ENCODE results near the gene IGF2R.

IGF2R gene

GRCh38 chr6:160079686-160080043, 110.8 kb downstream of the IGF2R start:
- H3K4me3 ChIP-seq (ENCODE audit: low read depth in 1 of 2, low read length in 2 of 2): no peak overlapping the region
- DNase-seq: no peak
- H3K4me2 ChIP-seq (ENCODE audit: insufficient read depth, low read length): no peak overlapping the region
- H3K36me3 ChIP-seq (ENCODE audit: insufficient read depth, low read length): peaks cover 96% of the 10 kb centered on the region
- no peaks in the 10 kb centered on the region for H3K27me3 ChIP-seq (ENCODE audit: insufficient read depth, low read length, poor library complexity)
- H3K9me3 ChIP-seq (ENCODE audit: insufficient read depth, low read length, severe bottlenecking): no peaks in the 10 kb centered on the region
- H3K4me1 ChIP-seq (ENCODE audit: insufficient read depth, low read length): no peaks in the 10 kb centered on the region
- TF ChIP-seq CTCF (IDR thresholded peaks at IDR 0.05; ENCODE audit: borderline replicate concordance, extremely low read depth, low read length, poor library complexity, severe bottlenecking) (no peak), EZH2 (IDR thresholded peaks at IDR 0.05; ENCODE audit: borderline replicate concordance, low read depth, low read length, severe bottlenecking) (no peak)
- no peak overlapping the region for H3K27ac ChIP-seq (ENCODE audit: low read length)
- H2AFZ ChIP-seq (ENCODE audit: low read depth, low read length): no peak overlapping the region
- no peaks in the 10 kb centered on the region for H3K79me2 ChIP-seq (ENCODE audit: insufficient read depth, low read length)
- ATAC-seq (ENCODE audit: insufficient read depth, low read depth): no peak
- peaks cover 23% of the 10 kb centered on the region for H4K20me1 ChIP-seq (ENCODE audit: insufficient read depth, low read length)
- no peak overlapping the region for H3K9ac ChIP-seq (ENCODE audit: low read depth, low read length)

GRCh38 chr6:160080097-160080496, 111.2 kb downstream of the IGF2R start:
- H3K4me1 ChIP-seq (ENCODE audit: insufficient read depth, low read length): no peaks in the 10 kb centered on the region
- no peak overlapping the region for H3K4me2 ChIP-seq (ENCODE audit: insufficient read depth, low read length)
- TF ChIP-seq EZH2 (IDR thresholded peaks at IDR 0.05; ENCODE audit: borderline replicate concordance, low read depth, low read length, severe bottlenecking): no peak
- no peak for TF ChIP-seq CTCF (IDR thresholded peaks at IDR 0.05; ENCODE audit: borderline replicate concordance, extremely low read depth, low read length, poor library complexity, severe bottlenecking)
- ATAC-seq (ENCODE audit: insufficient read depth, low read depth) (no peak), DNase-seq (no peak)
- H3K79me2 ChIP-seq (ENCODE audit: insufficient read depth, low read length): no peaks in the 10 kb centered on the region
- no peaks in the 10 kb centered on the region for H3K9me3 ChIP-seq (ENCODE audit: insufficient read depth, low read length, severe bottlenecking)
- H3K27me3 ChIP-seq (ENCODE audit: insufficient read depth, low read length, poor library complexity): no peaks in the 10 kb centered on the region
- H4K20me1 ChIP-seq (ENCODE audit: insufficient read depth, low read length): peaks cover 23% of the 10 kb centered on the region
- H3K4me3 ChIP-seq (ENCODE audit: low read depth in 1 of 2, low read length in 2 of 2): no peak overlapping the region
- no peak overlapping the region for H2AFZ ChIP-seq (ENCODE audit: low read depth, low read length)
- no peak overlapping the region for H3K9ac ChIP-seq (ENCODE audit: low read depth, low read length)
- H3K36me3 ChIP-seq (ENCODE audit: insufficient read depth, low read length): peaks cover 96% of the 10 kb centered on the region
- H3K27ac ChIP-seq (ENCODE audit: low read length): no peak overlapping the region

- Histone ChIP-seq H3K36me3 (ENCODE audit: insufficient read depth, low read length) (peaks cover 96% of the 10 kb centered on the region), H4K20me1 (ENCODE audit: insufficient read depth, low read length) (peaks cover 21% of the 10 kb centered on the region), H3K27ac (ENCODE audit: low read length) (no peak overlapping the region), H2AFZ (ENCODE audit: low read depth, low read length) (no peak overlapping the region), H3K9me3 (ENCODE audit: insufficient read depth, low read length, severe bottlenecking) (no peaks in the 10 kb centered on the region), H3K9ac (ENCODE audit: low read depth, low read length) (no peak overlapping the region), H3K4me3 (ENCODE audit: low read depth in 1 of 2, low read length in 2 of 2) (no peak overlapping the region), H3K27me3 (ENCODE audit: insufficient read depth, low read length, poor library complexity) (no peaks in the 10 kb centered on the region), H3K4me2 (ENCODE audit: insufficient read depth, low read length) (no peak overlapping the region), H3K79me2 (ENCODE audit: insufficient read depth, low read length) (no peaks in the 10 kb centered on the region), H3K4me1 (ENCODE audit: insufficient read depth, low read length) (no peaks in the 10 kb centered on the region)
- no peak for TF ChIP-seq EZH2 (IDR thresholded peaks at IDR 0.05; ENCODE audit: borderline replicate concordance, low read depth, low read length, severe bottlenecking)
- TF ChIP-seq CTCF (IDR thresholded peaks at IDR 0.05; ENCODE audit: borderline replicate concordance, extremely low read depth, low read length, poor library complexity, severe bottlenecking): no peak
- no peak for DNase-seq
- ATAC-seq (ENCODE audit: insufficient read depth, low read depth): no peak
Measured at GRCh38 chr6:160081398-160081797, 112.5 kb downstream of the IGF2R start.

- Histone ChIP-seq H3K27me3 (ENCODE audit: insufficient read depth, low read length, poor library complexity) (no peaks in the 10 kb centered on the region), H3K4me2 (ENCODE audit: insufficient read depth, low read length) (no peak overlapping the region), H3K36me3 (ENCODE audit: insufficient read depth, low read length) (peaks cover 95% of the 10 kb centered on the region), H3K9ac (ENCODE audit: low read depth, low read length) (no peak overlapping the region), H3K79me2 (ENCODE audit: insufficient read depth, low read length) (no peaks in the 10 kb centered on the region), H3K4me1 (ENCODE audit: insufficient read depth, low read length) (no peaks in the 10 kb centered on the region), H3K4me3 (ENCODE audit: low read depth in 1 of 2, low read length in 2 of 2) (no peak overlapping the region), H3K27ac (ENCODE audit: low read length) (no peak overlapping the region), H4K20me1 (ENCODE audit: insufficient read depth, low read length) (peaks cover 26% of the 10 kb centered on the region), H3K9me3 (ENCODE audit: insufficient read depth, low read length, severe bottlenecking) (no peaks in the 10 kb centered on the region), H2AFZ (ENCODE audit: low read depth, low read length) (no peak overlapping the region)
- DNase-seq (no peak), ATAC-seq (ENCODE audit: insufficient read depth, low read depth) (no peak; the same call in 2 of the 3 replicates)
- no peak for TF ChIP-seq EZH2 (IDR thresholded peaks at IDR 0.05; ENCODE audit: borderline replicate concordance, low read depth, low read length, severe bottlenecking)
- TF ChIP-seq CTCF (IDR thresholded peaks at IDR 0.05; ENCODE audit: borderline replicate concordance, extremely low read depth, low read length, poor library complexity, severe bottlenecking): no peak
Measured at GRCh38 chr6:160082627-160083026, 113.7 kb downstream of the IGF2R start.
